Measurements from ENCODE around the gene RPL10.

GRCh38 chrX:154436374-154436982 lies 38.3 kb downstream of the RPL10 start:
- no peak for TF ChIP-seq EZH2 (IDR thresholded peaks at IDR 0.05; ENCODE audit: low read length)
- no peak for TF ChIP-seq CTCF (optimal IDR thresholded peaks at IDR 0.05 in 1 of 3, IDR thresholded peaks at IDR 0.05 in 1 of 3, conservative IDR thresholded peaks at IDR 0.05 in 1 of 3; ENCODE audit: extremely low read depth in 1 of 3, insufficient read depth in 2 of 3, low read length in 3 of 3)

Measured in keratinocyte (primary cell).